GM19463 (cell line): ENCODE measurements around the gene SLCO2A1.
"Not testable (repeated sequence)": the region's sequence is repeated elsewhere in the genome, so short reads cannot be mapped to it uniquely, and the experiment has no call there.

ENCODE experiments used
- ATAC-seq: cut with Tn5 transposase; IDR thresholded peaks from one replicate; pipeline ENCODE4 v1.9.1; 2021; ENCODE audit warnings: mild to moderate bottlenecking, moderate library complexity; ENCODE audit not compliant: unreplicated experiment

SLCO2A1 gene

DNA sequence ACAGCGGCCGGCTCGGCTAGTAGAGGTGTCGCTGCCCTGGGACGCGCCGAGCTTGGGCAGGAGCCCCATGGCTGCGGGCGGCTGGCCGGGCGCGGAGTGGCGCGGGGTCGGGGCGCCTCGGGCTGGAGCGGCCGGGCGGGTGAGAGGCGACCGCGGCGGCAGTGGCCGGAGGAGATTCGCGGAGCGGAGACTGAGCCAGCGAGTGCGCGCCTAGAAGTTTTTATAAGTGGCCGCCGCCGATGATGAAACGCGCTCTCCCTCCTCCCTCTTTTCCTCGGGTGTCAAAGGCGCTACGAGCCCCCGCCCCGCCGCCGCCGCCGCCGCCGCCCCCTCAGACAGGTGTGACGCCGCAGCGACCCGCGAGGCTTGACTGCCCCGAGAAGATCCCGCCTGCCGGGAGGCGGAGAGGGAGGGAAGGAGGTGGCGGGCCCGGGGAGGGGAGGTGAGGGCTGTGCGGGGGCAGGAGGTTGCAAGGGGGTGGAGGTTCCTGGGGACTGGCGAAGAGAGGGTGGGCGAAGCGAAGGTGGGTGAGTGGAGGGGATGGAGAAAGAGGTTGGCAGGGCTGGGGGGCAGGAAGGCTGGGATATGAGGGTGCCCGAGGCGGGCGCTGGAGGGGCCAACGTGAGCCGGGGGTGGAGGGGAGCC, at the start of gene SLCO2A1:
SLCO2A1 (minus strand) TSS at position 192 of the 645 bp plus-strand sequence; CDS start at position 69, 123 bp downstream.
- no peak for ATAC-seq

DNA sequence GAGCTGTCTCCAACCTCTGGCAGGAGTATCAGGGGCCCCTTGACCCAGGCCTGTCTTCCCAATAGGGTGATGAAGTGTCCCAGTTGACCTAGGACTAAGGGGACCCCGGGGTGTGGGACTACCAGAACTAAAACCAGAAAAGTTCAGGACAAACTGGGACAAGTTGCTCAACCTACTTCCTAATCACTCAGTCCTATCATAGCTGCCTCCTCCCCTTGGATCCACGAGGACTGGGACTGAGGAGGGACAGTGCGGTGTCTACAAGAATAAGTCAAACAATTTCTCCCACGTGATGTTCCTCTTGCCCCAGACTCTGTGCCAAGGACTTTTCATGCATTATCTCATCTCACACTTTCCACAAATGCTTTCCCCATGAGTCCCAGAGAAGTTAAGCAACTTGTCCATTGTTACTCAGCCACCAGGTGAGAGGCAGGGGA, 49.4 kb upstream of the SLCO2A1 start:
- ATAC-seq, result no peak

DNA sequence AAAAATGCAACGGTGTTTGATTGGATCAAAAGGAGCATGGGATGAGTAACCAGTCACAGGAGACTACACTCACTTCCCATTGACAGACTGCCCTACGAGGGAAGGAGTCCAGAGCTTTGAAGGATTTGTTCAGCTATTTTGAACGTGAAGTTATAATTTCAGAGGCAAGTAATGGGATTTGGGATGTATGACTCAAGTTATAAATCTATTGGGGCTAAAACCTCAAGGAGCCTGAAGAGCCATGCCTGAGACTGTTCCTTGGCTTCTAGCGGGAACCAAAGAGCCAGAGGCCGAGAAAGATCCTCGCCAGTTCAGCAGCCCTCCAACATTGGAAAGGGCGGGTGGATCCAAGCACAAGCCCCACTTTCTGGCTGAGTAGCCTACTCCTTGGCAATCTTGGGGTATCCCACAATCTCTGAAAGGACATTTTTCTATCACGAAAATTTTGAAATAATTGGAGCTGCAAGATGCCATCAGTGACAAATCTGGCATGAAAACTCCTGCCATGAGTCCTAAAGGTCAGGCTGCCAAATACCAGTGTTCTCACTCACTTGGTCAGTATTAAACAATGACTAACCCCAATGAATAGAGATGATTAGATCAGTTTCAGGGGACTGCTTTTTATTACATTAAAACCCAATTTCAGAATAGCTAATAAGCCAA, 48.6 kb upstream of the SLCO2A1 start:
- ATAC-seq, result no peak

DNA sequence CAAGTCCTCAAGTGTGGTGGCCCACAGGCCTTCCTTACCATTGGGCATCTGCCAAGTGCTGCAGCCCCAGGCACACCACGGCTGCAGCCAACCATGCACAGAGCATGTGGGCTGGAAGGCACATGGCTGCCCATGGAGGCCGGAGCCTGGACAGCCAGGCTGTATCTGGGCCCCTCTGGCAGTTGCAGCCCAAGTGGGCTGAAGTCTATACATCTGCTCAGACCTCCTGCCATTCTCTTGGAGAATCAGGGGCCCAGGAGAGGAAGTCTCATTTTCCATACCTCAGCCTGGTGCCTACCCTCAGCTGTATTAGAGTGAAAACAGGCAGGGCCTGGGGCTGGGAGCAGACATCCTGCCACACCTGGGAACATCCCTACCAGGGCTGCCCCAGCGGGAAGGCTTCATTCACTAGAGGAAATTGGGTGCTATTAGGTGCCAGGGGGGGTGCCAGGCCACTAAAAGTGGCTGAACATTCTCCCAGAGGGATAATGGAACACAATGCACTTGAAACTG, 48.0 kb upstream of the SLCO2A1 start:
- ATAC-seq, result no peak

DNA sequence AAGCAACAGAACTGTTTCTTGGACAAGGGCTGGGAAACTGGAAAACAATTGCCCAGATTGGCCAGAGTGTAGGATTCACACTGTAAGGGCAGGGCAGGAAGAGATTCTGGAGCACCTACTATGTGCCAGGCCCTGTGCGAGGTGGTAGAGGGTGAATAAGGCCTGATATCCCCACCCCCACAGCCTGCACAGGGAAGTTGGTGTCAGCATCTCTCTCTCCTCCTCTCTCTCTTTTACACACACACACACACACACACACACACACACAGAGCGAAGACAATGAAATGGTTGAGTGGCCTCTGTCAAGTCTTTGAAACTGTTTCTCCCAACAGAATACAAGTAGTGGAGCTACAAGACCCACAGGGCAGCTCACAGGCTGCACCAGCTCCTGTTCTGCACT, 47.1 kb upstream of the SLCO2A1 start:
- ATAC-seq, result no peak

DNA sequence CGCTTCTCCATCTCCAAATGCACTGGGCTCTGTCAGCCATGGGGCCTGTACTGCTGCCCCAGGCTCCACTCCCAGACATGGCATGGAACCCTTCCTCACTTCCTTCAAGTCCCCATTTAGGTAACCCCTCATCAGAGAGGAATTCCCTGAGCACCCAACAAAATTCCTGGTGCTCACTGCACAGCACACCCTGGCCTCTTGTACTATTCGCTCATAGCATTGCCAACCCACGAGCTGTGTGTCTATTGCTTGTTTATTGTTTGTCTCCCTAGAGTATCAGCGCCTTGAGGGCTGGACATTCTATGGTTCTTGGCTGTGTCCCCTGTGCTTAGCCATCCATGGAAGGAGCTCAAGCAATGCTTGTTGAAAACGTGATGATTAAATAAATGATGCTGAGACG, 46.1 kb upstream of the SLCO2A1 start:
- no peak for ATAC-seq

DNA sequence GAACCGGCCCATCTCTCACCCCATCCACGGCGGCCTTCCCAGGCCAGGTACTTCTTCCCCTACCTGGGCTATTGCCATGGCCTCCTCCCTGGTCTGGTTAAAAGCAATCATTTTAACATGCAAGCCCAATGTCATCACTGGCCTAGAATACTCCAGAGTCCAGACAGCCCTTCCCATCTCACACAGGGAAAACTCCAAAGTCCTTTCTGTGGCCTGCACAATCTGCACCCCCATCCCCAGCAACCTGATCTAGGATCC, 45.8 kb upstream of the SLCO2A1 start:
- no peak for ATAC-seq

DNA sequence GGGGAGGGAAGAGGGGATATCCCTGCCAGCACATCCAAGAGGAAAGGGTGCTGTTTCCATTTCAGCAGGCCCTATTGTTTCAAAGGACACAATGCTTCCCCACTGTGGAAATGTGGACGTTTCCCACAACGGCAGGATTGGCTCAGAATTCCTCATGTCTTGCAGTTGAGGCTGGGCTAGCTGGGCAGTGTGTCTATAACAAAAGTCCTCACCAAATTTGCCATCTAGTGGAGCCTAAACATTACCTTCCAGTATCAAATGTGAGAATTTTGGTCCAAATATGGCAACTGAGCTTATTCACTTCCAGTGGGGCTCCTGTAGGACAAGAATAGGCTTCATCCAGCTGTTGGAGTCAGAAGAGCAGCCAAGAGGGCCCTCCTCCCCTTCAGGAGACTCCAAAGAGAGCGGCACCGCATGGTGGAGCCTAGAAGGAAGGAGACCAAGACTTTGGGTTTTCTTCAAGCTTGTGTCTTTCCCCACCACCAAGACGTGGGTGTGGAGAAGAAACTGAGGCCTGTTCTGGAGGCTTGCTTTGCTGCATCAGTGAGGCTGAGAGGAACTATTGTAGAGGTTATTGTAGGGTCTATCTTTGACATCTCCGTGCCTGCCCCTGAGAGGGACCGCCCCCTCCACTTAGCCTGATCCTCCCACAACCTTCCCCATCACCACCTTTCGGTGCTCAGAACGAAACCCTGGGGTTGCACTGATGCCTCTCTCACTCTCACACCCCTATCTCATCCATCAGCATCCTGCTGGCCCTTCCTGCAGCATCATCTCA, 45.3 kb upstream of the SLCO2A1 start:
- ATAC-seq, result no peak

DNA sequence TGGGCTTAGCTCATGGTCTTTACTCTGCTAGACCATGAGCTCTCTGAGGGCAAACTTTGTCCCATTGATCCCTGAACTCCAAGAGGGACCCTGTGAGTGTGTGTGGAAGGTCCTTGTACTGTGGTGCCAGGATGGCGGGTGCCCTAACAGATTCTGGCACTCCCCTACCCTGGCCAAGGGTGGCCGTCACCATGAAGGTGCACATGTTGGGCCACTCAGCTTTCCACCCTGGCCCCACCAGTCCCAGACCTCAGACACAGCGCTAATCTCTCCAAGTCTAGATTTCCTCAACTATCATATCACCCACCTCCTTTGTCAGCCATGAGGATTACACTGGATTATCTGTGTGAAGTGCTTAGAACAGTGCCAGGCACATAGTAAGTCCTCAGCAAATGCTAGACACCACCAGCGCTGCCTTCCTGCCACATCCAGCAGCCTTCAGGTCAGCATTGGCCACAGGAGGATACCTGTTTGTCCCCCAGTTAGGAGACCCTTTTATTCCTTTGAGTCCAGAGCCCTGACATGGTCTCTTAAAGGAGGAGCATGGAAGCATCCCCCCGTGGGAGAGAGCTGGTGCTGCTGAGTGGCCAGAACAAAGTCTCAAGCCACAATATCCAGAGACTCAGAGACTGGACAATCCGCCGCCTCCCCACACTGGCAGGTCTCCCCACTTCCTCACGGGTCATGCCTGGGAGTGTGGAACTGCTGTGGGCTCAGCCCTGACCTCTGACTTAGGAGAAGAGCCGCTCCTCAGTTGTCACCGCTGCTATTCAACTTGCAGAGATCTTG, 44.5 kb upstream of the SLCO2A1 start:
- no peak for ATAC-seq

DNA sequence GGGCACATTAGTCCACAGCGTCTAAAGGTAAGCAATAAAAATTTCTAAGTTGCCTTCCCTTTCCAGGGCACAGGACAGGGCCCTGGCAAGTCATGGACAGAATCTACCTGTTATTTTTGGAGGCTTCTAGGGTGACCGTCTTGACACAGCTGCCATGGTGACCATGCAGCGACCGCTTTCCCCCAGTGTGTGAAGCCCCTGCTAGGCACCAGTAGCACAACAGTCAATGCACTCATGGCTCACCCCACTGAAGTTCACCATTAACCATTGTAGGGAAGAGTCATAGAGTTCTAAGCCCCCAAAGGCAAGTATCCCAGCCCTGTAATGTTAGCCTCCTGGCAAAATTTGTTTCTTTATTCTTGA, 43.8 kb upstream of the SLCO2A1 start:
- no peak for ATAC-seq

GRCh38 chr3:134072881-134073582, 43.3 kb upstream of the SLCO2A1 start:
- no peak for ATAC-seq

GRCh38 chr3:134070281-134070680, 40.6 kb upstream of the SLCO2A1 start:
- ATAC-seq, result not testable (repeated sequence)

DNA sequence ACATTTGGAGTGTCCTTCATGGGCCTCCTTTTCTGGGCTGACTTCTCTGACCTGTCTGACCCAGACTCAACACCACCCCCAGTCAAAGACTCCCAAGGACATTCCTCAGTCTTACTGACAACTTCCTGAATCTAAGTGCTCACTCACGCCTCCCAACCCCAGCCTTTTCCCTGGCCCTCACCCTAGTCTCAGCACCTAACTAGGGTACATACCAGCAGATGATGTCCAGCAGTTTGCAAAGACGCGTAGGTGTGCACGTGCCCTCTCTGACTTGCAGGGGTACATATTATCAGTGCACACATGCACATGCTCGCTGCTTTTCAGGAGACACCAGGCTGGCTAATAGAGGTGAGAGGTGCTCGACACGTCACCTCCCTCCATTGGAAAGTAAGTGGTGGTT, 38.7 kb upstream of the SLCO2A1 start:
- no peak for ATAC-seq

GRCh38 chr3:134067531-134068161, 37.9 kb upstream of the SLCO2A1 start:
- no peak for ATAC-seq

DNA sequence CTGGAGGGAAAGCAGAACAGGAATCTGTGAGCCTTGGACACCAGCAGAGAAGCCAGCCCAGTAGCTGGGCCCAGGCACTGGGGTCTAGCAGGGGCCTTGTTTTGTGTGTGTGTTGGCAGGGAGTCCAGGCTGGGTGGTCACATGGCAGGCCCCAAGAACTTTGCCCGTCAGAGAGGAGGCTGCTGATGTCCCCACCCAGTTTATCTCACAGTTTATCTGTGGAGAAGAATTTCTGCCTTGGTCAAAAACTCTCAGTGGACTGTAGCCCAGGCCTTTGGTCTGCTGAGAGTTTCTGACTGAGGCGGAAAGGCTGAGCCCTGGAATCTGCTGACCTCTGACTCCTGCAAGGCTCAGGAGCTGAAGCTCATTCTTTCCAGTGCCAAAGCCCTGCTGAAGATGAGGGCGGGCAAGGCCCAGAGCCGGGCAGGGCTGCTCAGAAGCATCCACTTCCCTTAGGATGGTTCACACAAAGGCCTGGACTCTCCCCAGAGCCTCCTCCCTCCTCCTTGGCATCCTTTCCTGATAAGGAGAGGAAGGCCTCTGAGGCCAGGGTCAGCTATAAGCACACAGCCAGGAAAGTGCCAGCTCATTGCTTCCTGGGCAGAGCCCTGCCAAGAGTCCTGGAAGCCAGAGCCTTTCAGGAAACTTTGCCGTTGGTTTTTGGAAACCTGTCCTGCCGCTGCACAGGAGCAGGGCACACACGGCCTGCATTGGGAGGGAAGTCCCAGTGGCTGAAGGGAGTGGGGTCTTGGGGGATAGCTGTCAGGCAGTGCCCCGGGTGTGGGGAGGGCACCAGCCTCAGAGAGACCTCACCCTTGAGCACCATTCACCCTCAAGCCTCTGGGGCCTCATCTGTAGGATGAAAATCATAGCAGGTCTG, 37.2 kb upstream of the SLCO2A1 start:
- no peak for ATAC-seq

- no peak for ATAC-seq
Measured at GRCh38 chr3:134066158-134066541, 36.4 kb upstream of the SLCO2A1 start.

DNA sequence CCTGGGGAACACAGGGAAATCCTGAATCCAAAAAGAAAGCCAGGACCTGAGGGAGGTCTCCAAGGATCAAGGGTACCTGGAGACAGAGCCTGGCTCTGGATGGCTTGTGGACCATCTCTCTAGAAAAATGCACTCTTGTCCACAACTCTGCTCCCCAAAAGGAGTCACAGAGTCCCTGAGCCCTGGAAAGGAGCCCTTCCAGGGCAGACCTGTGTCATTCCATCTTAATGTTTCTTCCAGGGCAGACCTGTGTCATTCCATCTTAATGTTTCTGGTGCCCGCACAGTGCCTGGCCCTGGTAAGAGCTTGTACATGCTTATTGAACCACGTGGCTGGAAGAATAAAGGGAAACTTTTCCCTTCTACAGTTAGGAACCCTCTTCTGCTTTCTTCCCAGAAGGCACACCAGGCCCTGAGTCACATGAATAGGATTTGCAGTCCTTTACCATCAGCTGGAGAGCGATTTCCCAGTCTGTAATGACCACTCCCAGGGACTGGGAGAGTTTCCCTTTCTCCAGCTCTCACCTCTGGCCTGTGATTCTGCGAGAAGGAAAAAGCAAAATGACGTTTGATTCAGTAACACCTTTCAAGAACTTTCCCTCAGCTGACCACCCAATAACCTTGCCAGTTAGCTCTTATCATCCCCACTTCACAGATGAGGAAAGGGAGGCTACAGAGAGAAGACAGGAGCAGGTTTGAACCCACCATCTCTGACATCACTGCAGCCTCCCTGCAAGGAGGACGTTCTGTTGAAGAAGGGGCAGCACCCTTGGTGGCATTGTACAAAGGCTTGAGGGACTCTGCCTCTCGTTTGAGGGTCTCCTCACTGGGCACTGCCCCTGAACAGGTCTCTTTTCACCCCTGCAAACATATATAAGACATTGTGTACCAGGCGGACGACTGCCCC, 35.8 kb upstream of the SLCO2A1 start:
- ATAC-seq, result no peak

- no peak for ATAC-seq
Measured at GRCh38 chr3:134064081-134064480, 34.4 kb upstream of the SLCO2A1 start.
